ENCODE measurements around the gene MSANTD1.

MSANTD1 gene

DNA sequence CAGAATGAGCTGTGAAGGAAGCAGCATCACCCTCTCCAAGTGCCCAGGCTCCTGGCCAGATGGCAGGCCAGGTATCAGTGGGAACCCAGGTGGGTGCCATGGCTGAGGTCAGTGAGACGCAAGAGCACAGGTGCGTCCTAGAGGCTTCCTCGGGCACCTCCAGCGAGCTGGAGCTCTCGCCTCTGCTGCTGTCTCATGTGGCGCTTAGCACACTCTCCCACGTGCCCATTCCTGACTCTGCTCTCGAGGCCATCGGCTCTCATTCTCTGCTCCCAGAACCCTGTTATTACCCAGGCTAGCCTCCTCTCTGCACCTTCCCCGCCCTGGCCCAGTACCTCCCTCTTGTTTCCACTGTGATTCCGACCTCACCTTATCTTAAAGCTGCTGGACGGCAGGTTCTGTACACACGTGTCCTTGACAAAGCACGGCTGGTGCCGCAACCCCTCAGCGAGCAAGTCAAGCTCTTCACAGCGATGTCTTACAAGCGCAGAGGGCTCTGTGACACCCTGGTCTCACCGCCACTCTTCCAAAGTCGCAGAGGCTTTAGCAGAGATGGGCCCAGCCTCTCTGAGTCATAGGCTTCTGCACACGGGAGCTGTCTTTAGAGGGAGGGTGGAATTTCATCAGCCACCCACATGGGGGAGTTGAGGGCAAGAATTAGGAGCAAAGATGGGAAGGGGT is 15.4 kb upstream of the MSANTD1 start:
- Histone ChIP-seq H3K27ac (no peak overlapping the region), H3K9me3 (ENCODE audit: low read depth, low read length) (no peaks in the 10 kb centered on the region), H3K4me3 (no peak overlapping the region), H3K9ac (ENCODE audit: insufficient read length) (no peak overlapping the region), H3K36me3 (ENCODE audit: insufficient read depth, low read length) (peaks cover 37% of the 10 kb centered on the region; the same call in 1 of the 2 replicates)
- no peak for DNase-seq (ENCODE audit: low read depth, low spot score)
- TF ChIP-seq POLR2AphosphoS5 (IDR thresholded peaks at IDR 0.05; ENCODE audit: borderline replicate concordance, low read depth, low read length) (no peak), EZH2 (IDR thresholded peaks at IDR 0.05) (no peak), FOXP2 (optimal IDR thresholded peaks at IDR 0.05; ENCODE audit: control extremely low read depth, extremely low read length, insufficient read depth) (no peak)

DNA sequence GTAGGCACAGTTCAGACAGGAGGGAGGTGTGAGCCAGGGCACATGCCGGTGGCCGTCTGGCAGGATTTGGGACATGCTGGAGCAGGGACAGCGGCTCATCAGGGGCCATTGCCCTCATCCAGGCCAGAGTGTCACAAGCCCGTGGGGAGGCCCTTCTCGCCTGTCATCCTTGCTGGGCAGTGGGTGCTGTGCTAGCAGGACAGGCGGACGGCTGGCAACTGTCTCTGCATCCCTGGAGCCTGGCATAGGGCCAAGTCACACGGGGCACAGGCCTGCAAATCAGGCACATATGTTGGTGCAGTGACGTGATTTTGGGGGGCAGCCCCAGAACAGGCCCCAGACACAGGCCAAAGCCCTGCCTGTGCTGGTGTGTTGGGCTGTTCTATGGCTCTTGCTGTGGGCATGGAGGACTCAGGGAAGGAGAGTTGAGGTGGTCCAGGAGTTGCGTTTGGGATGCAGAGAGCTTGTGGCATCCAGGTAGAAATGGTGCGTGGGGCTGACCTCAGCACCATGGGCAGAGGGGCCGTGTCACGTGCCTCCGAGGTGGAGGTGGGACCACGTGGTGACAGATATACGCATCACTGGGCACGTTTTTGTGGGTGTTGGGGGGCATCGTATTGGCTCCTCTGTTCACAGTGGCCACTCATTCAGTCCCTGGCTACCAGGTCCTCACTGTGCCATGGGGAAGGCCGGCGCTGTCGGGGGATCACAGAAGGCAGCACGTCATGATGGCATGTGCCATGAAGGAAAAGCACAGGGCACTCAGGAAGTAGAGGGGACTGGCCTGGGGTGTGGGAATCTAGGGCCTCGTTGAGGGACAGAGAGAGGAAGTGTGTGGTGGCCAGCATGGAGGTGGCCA is 14.6 kb upstream of the MSANTD1 start:
- Histone ChIP-seq H3K36me3 (ENCODE audit: insufficient read depth, low read length) (peaks cover 28% of the 10 kb centered on the region; the same call in 1 of the 2 replicates), H3K4me3 (no peak overlapping the region), H3K27ac (no peak overlapping the region), H3K9me3 (ENCODE audit: low read depth, low read length) (no peaks in the 10 kb centered on the region), H3K9ac (ENCODE audit: insufficient read length) (no peak overlapping the region)
- no peak for TF ChIP-seq POLR2AphosphoS5 (IDR thresholded peaks at IDR 0.05; ENCODE audit: borderline replicate concordance, low read depth, low read length)
- no peak for TF ChIP-seq EZH2 (IDR thresholded peaks at IDR 0.05)
- no peak for TF ChIP-seq FOXP2 (optimal IDR thresholded peaks at IDR 0.05; ENCODE audit: control extremely low read depth, extremely low read length, insufficient read depth)
- DNase-seq (ENCODE audit: low read depth, low spot score): no peak

DNA sequence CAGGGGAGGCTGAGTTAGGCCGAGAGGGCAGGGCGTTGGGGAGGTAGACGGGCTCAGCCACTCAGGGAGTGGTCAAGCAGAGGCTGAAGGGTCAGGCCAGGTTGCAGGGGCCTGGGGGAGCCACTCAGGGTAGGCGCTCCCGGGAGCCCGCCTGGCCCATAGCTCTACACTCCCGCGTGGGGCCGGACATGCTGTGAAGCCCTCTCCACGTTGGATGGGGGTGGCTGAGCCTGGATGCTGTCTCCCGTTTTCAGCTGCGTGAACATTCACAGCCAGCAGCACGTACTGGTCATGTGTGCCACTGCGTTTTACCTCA is 14.0 kb upstream of the MSANTD1 start:
- DNase-seq (ENCODE audit: low read depth, low spot score): no peak
- H3K9ac ChIP-seq (ENCODE audit: insufficient read length): no peak overlapping the region
- H3K36me3 ChIP-seq (ENCODE audit: insufficient read depth, low read length): peaks cover 22% of the 10 kb centered on the region; the same call in 1 of the 2 replicates
- no peak for TF ChIP-seq POLR2AphosphoS5 (IDR thresholded peaks at IDR 0.05; ENCODE audit: borderline replicate concordance, low read depth, low read length)
- TF ChIP-seq EZH2 (IDR thresholded peaks at IDR 0.05): no peak
- TF ChIP-seq FOXP2 (optimal IDR thresholded peaks at IDR 0.05; ENCODE audit: control extremely low read depth, extremely low read length, insufficient read depth): no peak
- H3K9me3 ChIP-seq (ENCODE audit: low read depth, low read length): no peaks in the 10 kb centered on the region
- H3K4me3 ChIP-seq: no peak overlapping the region
- no peak overlapping the region for H3K27ac ChIP-seq

DNA sequence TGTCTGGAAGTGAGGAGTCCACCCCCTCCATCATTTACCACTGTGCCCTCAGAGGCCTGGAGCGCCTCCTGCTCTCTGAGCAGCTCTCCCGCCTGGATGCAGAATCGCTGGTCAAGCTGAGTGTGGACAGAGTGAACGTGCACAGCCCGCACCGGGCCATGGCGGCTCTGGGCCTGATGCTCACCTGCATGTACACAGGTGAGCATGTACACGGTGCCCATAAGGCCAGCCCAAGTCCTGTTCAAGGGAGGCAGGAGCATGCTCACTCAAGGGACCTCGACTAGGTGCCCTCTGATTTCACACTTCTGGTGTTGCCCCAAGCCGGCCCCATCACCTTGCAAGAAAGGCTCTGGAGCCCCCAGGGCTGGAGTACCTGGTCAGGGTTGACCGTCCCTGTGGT is 13.4 kb upstream of the MSANTD1 start:
- peaks cover 16% of the 10 kb centered on the region; the same call in 1 of the 2 replicates for H3K36me3 ChIP-seq (ENCODE audit: insufficient read depth, low read length)
- no peak for DNase-seq (ENCODE audit: low read depth, low spot score)

DNA sequence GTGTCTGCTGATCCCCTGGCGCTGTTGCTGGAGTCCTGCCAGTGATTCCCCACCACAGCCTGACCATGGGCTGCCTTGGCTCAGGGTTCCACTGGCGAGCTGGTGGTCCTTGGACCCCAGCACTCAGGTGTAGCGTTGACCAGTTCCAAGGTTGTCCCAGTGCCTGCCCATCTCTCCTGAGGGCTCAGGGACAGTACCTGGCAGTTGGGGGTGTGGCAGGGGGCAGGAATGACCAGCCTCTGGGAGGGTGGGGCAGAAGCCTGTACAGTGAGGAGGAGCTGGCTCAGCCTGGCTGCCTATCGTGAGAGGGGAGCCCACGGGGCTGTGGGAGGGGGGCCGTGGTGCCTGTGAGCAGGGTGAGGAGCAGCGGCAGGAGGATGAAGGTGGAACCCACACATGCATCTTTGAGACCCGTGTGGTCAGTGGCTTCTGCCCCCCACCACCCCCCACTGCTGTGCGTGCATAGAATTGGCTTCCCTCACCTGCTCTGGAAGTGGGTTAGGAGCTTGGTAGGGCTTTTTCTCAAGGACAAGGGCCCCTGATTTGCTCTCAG is 12.6 kb upstream of the MSANTD1 start:
- no peak for DNase-seq (ENCODE audit: low read depth, low spot score)
- Histone ChIP-seq H3K27ac (no peak overlapping the region), H3K9me3 (ENCODE audit: low read depth, low read length) (no peaks in the 10 kb centered on the region), H3K36me3 (ENCODE audit: insufficient read depth, low read length) (peaks cover 9% of the 10 kb centered on the region; the same call in 1 of the 2 replicates), H3K4me3 (no peak overlapping the region), H3K9ac (ENCODE audit: insufficient read length) (no peak overlapping the region)
- TF ChIP-seq POLR2AphosphoS5 (IDR thresholded peaks at IDR 0.05; ENCODE audit: borderline replicate concordance, low read depth, low read length): no peak
- no peak for TF ChIP-seq FOXP2 (optimal IDR thresholded peaks at IDR 0.05; ENCODE audit: control extremely low read depth, extremely low read length, insufficient read depth)
- TF ChIP-seq EZH2 (IDR thresholded peaks at IDR 0.05): no peak

More for the DNA sequence above, 13.4 kb upstream of the MSANTD1 start:
- TF ChIP-seq EZH2 (IDR thresholded peaks at IDR 0.05) (no peak), FOXP2 (optimal IDR thresholded peaks at IDR 0.05; ENCODE audit: control extremely low read depth, extremely low read length, insufficient read depth) (no peak), POLR2AphosphoS5 (IDR thresholded peaks at IDR 0.05; ENCODE audit: borderline replicate concordance, low read depth, low read length) (no peak)
- Histone ChIP-seq H3K4me3 (no peak overlapping the region), H3K27ac (no peak overlapping the region), H3K9me3 (ENCODE audit: low read depth, low read length) (no peaks in the 10 kb centered on the region), H3K9ac (ENCODE audit: insufficient read length) (no peak overlapping the region)

DNA sequence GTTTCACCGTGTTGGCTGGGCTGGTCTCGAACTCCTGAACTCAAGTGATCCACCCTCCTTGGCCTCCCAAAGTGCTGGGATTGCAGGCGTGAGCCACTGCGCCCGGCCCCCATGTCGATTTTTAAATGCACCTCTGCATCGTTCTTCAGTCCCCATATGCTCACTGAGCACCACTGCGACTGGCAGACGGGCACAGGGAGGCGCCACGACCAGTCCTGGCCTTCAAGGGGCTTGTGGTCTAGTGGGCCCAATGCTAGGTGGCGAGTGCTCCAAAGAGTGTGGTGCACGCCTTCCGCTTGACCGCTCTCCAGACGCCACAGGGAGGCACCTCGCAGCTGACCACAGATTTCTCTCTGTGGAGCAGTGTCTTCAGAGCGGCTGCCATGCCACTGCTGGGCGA is 11.7 kb upstream of the MSANTD1 start:
- TF ChIP-seq EZH2 (IDR thresholded peaks at IDR 0.05) (no peak), FOXP2 (optimal IDR thresholded peaks at IDR 0.05; ENCODE audit: control extremely low read depth, extremely low read length, insufficient read depth) (no peak), POLR2AphosphoS5 (IDR thresholded peaks at IDR 0.05; ENCODE audit: borderline replicate concordance, low read depth, low read length) (no peak)
- no peaks in the 10 kb centered on the region for H3K9me3 ChIP-seq (ENCODE audit: low read depth, low read length)
- no peak overlapping the region for H3K4me3 ChIP-seq
- H3K9ac ChIP-seq (ENCODE audit: insufficient read length): no peak overlapping the region
- no peak for DNase-seq (ENCODE audit: low read depth, low spot score)
- H3K27ac ChIP-seq: no peak overlapping the region
- H3K36me3 ChIP-seq (ENCODE audit: insufficient read depth, low read length): peaks cover 9% of the 10 kb centered on the region; the same call in 1 of the 2 replicates

DNA sequence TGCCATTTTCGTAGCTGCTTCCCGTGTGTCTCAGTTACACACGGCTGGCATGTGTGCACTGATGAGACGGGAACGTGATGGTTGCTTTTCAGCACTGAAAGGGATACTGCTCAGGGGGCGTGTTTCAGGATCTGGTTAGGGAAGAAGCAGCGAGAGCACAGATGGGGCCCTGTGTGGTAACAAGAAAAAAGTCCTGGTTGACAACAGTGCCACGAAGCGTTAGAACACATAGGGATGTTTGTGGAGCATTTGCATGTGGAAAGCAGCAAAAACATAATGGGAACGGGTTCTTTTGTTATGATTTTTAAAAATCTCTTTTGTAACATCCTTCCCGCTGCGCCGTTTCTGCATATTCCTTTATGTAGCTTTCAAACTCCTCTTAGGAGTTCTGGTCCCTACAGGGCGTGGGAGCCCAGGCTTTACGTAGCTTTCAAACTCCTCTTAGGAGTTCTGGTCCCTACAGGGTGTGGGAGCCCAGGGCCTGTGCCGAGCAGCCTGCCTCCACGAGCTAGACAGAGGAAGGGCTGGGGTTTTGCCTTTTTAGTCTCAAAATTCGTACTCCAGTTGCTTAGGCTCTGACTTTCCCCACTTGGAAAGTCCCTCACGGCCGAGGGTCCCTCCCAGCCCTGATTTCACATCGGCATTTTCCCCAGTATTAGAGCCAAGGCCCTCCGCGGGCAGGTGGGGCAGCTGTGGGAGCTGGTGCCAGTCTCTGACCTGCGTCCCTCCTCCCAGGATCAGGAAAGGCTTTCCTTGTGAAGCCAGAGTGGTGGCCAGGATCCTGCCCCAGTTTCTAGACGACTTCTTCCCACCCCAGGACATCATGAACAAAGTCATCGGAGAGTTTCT is 11.0 kb upstream of the MSANTD1 start:
- H3K4me3 ChIP-seq: no peak overlapping the region
- DNase-seq (ENCODE audit: low read depth, low spot score): no peak
- no peaks in the 10 kb centered on the region for H3K9me3 ChIP-seq (ENCODE audit: low read depth, low read length)
- no peak overlapping the region for H3K9ac ChIP-seq (ENCODE audit: insufficient read length)
- H3K27ac ChIP-seq: no peak overlapping the region
- no peak for TF ChIP-seq POLR2AphosphoS5 (IDR thresholded peaks at IDR 0.05; ENCODE audit: borderline replicate concordance, low read depth, low read length)
- TF ChIP-seq FOXP2 (optimal IDR thresholded peaks at IDR 0.05; ENCODE audit: control extremely low read depth, extremely low read length, insufficient read depth): no peak
- TF ChIP-seq EZH2 (IDR thresholded peaks at IDR 0.05): no peak
- peaks cover 5% of the 10 kb centered on the region; the same call in 1 of the 2 replicates for H3K36me3 ChIP-seq (ENCODE audit: insufficient read depth, low read length)
